Measurements from ENCODE around the gene NDUFS7. TPM values are rescaled to one million over a fixed set of nuclear protein-coding genes. Genes with fewer than 3 reads are reported as not detected.

The NDUFS7 gene
- polyA plus RNA-seq, 12 donors: 44.5 to 91.2 (median 61.1) TPM; not detected in 1

DNA sequence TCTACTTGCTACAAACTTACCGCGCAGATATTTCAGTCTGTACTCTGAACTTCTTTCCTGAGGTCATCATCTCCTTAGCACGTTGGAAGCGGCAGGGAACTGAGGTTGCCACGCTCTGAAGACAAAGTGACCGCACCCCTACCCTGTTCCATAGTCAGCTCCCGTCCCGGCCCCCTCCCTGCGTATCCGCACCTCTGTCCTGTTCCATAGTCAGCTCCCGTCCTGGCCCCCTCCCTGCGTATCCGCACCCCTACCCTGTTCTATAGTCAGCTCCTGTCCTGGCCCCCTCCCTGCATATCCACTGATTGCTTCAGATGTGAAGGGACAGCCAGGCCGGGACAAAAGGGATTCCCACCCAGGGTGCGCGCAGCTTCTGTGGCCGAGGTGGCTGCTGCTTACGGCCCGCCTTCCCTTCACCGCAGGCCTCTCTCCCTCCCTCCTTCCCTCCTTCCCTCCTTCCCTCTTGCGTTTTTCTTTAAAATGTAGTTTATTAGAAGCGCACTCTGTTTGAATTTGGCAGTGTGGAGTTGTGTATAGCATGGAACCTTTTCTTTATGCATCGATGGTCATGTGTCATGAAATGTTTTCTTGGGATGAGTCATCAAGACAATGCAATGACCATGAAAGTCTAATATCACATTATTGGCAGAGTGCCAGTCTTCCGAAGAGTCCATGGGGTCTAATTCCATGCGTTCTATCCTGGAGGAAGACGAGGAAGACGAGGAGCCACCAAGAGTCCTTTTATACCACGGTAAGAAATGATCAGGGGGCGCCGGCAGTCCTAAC is 21.9 kb upstream of the NDUFS7 start:
- DNase-seq: no peak

DNA sequence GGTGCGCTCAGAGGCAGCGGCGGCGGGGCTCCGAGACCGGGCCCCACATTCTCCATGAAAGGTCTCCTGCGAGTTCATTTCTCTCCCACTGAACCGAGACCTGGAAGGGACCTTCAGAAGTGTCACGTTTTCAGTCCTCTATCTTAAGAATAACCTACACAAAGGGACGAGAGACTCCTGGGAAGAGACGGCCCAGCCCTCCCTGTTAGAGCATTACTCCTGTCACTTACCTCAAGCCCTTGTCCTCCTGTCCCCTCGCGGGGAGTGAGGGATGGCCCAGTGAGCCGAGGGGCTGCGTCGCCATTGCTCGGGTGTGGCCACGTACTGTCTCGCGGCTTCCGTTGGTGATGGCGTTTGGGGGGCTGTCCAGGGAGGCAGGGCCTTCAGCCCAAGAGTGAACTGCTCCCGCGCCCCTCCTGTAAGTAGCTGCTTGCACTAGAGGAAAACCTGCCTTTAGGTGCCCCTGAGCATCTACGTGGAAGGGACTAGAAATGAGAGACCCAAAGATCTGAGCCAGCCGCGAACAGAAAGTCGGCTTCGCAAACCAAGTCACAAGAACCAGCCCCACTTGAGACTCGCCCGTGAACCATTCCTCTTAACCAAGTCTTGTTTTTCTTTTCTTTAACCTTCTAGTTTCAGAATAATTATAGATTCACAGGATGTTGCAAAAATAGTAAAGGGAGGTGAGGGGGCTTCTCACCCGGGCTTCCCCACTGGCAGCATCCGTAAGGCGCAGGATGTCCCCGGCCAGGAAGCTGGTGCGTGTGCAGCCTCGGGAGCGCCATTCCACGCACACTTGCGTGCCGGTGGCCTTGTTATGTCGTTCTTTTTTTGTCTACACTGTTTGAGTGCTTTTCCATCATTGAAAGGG is 21.1 kb upstream of the NDUFS7 start:
- DNase-seq: no peak

DNA sequence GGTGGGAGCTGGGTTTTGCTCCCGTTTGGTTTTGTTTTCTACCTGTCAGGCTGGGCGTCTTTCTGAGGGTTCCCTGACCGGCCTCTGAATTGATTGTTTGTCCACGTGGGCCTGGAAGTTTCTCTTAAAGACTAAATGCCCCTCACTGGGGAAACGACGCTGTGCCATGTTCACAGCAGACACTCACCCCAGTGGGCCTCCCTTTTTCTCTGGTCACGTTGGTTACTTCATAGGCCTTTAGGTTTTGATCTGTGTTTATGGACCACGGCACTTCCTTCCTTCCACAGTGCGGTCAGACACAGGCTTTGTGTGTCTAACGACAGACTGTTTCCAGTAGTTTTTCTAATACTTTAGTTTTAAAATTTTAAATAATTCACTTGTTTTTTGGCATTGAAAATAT is 20.1 kb upstream of the NDUFS7 start:
- no peak for DNase-seq

DNA sequence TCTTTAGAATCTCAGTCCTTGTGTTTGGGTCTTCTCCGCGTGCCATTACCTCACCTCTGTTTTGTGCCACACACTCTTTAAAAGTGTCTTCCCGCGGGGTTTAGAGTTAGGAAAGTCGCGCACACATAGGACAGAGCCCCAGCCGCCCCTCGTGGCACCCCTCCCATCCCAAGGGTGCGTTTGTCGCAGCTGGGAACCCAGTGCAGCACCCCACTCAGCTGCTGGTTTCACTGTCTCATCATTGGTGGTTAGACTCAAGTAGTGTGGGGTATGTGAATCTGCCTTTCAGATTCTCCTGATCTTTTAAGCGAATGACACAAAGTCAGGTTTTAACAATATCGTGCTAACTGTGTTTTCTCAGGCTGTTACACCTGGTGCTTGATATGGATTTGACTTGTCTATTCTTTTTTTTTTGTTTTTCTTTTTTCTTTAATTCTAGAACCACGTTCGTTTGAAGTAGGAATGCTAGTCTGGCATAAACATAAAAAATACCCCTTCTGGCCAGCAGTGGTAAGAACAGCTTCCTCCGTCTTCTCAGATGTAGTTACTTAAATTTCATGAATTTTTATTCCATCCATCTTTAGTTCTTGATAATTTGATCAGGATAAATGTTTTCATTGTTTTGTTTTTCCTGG is 19.5 kb upstream of the NDUFS7 start:
- DNase-seq: no peak

DNA sequence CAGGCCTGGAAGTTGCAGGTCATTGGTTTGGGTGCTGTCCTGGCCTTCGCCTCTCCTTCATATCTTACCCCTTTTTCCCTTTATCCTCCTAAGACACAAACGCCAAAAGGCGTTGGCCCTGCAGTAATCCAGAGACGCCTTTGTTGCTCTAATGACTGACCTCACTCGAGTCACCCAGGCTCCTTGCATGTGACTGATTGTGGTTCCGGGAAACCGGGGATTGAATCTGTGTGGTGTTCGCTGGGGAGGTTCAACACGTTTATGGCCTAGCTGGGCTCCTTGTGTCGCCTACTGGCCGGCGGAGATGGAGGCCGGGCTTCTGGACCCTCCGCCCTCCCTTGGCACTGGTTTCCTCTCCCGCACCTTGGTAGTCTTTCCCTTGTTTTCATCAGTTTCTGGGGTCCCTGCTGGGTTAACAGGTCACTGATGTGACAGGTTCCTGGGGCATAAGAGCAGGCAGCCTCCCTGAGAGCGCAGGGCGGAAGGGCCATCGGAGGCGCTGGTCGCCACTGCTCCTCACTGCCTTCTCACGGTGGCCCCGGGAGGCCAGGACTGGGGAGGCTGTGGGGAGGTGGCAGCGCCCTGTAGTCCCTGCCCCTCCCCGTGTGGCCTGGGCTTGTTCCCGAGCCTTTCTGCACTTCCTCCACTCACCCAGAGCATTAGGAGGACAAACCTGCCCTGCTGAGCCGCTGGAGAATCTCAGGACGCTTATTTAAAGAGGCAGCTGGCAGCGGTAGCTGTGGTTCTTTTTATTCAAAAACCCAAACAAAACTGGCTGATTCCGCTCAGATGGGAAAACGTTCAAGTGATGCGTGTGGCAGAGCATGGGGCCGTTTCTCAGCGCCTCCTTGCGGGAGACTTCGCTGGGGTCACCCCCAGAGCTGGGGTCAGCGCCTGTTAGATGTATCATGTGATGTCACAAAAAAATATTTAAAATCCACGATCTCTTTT is 18.1 kb upstream of the NDUFS7 start:
- no peak for DNase-seq

DNA sequence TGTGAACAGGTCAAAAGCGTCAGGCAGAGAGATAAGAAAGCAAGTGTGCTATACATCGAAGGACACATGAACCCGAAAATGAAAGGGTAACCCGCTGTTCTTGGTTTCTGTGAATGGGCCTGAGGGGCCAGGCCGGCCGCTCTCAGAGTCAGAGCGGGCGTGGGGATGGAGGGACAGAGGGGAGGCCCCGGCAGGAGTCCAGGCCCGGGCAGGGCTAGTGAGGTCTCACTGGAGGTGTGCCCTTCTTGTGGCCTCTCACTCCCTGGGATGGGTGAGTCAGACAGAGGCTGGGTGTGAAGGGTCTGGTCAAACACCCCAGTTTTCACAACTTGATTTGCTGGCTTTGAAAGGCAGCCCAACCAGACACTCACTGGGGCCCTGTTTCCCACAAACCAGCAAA is 17.4 kb upstream of the NDUFS7 start:
- DNase-seq: no peak

DNA sequence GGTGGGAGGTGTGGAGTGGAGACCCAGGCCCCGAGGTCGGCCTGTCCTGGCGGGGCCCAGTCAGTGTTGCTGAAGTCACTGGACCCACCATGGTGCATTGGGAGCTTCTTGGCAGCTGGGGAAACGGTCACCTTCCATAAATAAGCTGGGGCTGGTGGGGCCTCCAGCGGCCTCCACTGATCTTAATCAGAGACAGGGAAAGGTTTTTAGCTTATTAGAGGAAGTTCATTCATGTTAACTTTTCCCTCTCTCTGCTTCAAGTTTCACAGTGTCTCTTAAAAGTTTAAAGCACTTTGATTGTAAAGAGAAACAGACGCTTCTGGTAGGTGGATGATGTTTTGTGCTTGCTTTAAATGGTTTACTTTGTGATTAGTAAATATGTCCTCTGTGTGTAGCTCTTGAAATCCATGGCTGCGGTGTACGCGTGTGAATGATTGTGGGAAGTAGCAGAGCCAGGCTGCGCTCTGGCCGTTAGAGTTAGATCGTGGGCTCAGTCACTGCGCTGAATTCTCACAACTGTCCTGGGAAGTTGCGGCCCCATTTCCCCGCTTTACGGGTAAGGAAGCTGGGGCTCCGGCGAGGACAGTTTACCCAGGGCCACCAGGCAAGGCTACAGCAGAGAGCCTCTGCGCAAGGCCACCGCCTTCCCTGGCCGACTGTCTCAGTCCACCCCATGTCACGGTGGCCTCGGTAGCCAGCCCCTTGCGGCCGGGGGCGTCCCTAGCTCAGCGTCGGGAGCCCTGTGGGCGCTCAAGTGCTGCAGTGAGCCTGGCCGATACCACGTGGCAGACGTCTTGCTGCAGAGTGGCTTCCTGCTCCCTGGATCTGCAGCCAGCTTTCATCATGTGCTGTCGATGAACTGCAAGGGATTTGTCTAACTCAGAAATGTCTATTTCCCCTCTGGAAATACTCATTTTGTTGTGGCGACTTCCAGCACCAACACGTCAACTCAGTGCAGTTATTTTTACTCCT is 16.5 kb upstream of the NDUFS7 start:
- no peak for DNase-seq

DNA sequence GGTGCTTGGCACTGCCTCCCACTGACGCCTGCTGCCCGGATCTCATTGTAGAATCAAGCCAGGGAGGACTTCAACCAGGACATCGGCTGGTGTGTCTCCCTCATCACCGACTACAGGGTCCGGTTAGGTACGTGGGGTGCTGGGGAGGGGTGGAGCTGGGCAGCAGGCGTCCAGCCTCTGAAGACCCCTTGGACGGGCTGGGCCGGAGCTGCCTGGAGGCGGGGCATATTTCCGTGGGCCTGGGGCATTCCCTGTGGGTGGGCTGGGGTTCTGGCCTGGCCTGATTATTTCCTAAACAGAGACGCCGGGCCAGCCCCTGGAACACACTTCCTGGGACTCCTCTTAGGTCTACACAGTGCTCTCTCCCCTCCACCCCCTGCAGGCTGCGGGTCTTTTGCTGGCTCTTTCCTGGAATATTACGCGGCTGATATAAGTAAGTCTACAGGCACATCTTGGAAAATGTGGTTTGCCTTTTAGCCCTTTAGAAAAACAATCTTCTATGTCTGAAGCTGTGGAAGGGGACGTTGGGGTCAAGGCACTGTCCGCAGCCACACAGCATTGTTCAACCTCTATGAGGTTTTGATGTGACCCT is 14.4 kb upstream of the NDUFS7 start:
- no peak for DNase-seq

DNA sequence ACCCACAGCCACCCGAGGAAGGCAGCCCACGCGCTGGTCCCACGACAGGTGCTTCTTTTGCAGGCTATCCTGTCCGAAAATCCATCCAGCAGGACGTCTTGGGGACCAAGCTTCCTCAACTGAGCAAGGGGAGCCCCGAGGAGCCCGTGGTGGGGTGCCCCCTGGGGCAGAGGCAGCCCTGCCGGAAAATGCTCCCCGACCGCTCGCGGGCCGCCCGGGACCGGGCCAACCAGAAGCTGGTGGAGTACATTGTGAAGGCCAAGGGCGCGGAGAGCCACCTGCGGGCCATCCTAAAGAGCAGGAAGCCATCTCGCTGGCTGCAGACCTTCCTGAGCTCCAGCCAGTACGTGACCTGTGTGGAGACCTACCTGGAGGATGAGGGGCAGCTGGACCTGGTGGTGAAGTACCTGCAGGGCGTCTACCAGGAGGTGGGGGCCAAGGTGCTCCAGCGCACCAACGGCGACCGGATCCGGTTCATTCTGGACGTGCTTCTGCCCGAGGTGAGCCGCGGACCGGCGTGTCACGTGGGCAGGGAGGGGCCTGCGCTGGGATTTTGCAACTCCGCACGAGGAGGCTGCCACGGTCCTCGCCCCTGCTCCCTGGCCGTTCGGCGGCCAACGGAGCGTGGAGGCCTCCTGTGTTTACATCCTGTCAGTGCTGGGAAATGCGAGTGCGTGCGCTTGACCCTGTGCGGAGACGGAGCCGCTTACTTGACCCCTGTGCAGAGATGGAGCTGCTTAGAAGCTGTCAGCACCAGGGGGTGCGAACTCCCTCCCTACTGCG is 12.9 kb upstream of the NDUFS7 start:
- DNase-seq: no peak

DNA sequence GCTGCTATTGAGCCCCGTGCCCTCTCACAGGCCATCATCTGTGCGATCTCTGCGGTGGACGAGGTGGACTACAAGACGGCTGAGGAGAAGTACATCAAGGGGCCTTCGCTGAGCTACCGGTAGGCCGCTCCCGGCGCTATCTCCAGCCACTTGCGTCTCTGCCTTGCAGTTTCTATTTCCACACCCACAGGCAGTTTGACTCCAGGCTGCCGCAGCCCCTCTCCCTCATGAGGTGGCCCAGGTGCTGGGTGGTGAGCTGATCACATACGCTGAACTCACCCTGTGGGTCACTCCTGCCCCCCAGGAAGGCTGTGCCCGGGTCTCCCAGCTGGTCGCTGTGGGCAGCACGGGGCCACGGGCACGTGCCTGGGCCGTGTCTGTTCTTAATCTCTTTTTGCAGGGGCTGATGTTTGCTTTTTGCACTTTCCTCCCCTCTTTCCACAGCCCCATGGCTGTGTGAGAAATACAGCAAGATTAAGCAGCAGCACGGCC is 10.6 kb upstream of the NDUFS7 start:
- no peak for DNase-seq

DNA sequence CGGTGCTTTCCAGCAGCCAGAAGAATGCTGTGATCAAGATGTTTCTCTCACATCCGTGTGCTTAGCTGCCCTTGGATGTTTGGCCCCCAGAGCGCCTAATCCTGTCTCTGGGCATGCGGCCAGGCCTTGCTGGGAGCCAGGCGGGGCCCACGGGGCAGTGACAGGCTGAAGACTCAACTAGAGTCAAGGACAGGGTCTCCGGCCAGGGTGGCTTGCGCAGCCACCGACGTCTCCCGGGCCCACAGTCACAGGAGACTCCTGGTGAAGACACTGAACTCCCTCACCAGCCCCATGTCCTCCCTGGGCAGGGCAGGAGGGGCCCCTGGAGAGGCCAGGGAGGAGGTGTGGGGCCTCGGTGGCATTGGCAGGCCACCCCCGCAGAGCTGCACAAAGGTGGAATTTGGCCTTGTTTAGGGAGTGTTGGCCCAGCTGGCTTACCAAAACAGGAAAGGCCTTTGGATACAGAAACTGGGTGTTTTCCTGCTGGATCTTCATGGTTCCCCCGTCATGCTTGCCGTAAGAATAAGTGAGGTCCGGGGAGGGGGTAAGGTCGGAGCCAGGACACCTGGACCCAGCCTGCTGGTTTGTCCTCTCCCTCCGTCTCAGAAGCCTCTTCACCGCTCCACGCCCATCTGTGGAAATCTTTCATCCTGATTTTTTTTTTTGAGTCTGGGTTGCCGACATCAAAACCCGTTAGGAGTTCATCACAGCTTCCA is 10.0 kb upstream of the NDUFS7 start:
- DNase-seq: no peak

DNA sequence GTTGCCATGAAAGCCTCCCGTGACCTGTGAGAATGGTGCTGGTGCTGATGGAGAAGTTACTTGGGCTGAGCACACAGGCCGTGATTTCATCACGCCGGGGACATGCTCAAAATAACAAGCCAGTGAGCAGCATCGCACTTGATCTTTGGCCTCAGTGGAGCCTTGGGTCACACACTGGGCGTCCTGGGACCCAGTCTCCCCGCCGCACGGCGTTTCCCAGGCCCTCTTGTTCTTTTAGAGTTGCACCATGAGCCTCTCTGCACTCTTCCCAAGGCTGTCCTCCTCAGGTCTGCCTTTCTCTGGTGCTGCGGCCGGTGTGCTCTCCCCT is 9.5 kb upstream of the NDUFS7 start:
- no peak for DNase-seq

DNA sequence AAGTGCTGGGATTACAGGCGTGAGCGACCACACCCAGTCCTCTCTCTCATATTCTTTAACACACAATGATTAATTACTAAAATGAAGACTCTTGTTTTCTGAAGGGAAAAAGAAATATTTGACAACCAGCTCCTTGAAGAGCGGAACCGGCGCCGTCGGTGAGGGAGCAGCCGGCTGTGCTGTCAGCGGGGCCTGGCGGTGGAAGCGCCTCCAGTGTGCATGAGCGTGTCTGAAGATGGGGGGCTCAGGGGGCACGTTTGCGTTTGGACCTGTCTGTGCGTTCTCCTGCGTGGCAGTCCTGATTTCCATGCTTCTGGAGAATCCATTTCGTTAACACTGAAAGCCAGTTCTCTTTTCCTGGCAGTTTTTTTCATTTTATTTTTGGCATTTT is 7.3 kb upstream of the NDUFS7 start:
- DNase-seq: no peak

DNA sequence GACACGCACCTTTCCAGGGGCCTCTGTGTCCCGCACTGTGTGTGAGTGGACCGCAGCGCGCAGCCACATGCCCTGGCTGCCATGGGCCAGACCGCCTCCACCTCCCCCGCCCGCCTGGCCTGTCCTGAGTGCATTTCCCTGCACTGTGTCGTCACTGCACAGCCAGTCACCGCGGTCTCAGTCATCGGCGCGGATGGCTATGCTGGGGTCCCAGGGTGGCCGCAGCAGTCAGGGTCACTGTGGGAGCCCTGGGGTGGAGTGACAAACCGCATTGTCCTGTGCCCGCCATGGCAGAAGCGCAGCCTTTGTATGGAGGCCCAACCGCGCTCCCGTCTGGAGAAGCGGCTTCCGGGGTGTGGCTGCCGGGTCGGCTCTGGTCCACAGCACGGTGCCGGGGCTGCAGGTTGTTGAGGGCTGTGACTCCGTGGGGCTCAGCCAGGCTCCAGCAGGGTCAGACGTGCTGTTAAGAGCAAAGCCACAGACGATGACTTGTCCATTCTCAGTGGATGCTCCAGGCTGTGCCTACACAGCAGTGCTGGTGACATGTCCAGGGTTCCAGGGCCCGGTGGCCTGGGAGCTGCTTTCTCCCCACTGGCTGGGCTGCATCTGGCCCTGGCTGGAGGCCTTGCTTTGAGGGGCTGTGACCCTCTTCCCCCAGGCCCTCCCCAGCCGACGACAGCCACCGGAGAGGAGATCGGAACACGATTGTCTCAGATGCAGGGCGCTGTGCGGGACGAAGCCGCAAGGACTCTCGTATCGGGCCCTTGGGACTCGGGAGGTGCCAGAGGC is 6.3 kb upstream of the NDUFS7 start:
- DNase-seq: no peak

DNA sequence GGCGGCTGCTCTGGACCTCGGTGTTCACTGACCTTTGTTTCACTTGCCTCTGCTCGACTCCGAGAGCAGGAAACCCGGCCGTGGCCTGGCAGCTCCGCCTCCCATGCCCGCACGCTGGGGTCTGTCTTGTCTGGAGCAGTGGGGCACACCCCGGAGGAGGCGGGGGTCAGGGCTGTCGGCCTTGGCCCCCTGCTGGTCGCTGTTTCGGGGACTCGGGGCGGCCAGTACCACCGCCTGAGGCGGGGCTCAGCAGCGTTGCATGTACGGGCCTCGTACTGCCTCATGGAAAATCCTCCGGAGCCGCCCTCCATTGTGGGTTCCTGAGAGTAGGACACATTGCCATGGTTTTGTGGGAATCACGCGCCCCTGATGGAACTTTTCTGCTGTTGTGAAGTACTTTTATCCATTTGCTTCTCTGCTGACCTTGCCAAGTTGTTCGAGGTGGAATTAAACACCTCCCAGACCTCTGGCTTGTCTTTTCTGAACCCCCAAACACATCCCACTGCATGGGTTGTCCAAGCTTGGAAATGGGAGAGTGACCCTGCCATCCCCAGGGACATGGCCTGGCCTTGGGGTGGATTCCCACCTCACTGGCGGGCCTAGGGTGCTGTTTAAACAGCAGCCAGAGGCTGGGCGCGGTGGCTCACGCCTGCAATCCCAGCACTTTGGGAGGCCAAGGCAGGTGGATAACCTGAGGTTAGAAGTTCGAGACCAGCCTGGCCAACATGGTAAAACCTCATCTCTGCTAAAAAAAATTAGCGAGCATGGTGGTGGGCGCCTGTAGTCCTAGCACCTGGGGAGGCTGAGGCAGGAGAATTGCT is 5.5 kb upstream of the NDUFS7 start:
- DNase-seq: no peak

DNA sequence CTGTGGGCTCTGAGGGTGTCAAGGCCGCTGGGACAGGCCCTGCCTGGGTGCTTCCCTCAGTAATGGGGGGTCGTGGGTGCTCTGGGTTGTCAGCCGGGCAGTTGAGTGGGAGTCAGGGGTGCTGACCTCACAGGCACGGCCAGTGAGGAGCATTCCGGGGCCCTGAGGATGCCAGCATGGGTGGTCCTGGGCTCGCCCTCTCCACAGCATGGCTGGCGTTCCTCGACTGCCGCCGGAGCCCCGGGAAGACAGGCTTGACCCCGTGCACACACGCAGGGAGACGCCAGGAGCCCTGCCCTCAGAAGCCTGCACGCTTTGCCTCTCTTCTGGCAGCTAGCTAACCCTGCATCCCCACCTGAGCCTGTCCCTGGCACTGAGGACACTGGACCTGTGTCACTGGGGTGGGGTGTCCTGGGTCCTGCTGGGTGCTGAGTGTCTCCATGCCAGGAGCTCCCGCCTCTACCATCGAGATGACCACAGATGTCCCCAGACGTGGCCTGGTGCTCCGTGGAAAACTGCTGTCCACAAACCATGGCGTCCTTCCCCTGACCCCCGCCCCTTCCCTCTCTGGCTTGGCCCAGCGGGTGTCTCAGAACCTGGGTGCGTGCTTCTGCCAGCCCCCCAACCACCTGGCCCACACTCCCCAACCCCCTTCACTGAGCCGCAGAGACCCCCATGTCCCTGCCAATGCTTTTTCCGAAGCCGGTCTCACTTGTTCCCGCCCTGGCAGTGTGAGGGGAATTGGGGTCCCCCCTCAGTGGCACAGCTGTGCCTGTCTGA is 4.4 kb upstream of the NDUFS7 start:
- DNase-seq: no peak

Data from muscle of arm (tissue), 12 donors.